Adrenal gland (tissue), 12 donors: ENCODE results near the gene CERS2. TPM values are rescaled to one million over a fixed set of nuclear protein-coding genes. Genes with fewer than 3 reads are reported as not detected.

Source experiments
- DNase-seq, 7 donors: peaks; one replicate each; pipeline ENCODE4 v3.0.0-alpha.2; 2019 to 2020
- H3K27ac ChIP-seq, 5 donors: fragments of 200-600 bp; sonication (generic) in 4 of 5; 1 replicate in 3 of 5; 2 replicates in 2 of 5; pipeline versions ENCODE4 v1.5.1 to v1.8.0; 2016 to 2020; ENCODE audit warnings: mild to moderate bottlenecking in 1 of 5
- H3K27me3 ChIP-seq: fragments of 200-600 bp; 2 replicates; pipeline ENCODE4 v1.8.0; 2021
- H3K36me3 ChIP-seq, 2 donors: fragments of 200-600 bp; replicated peaks in 1 of 2; 1 replicate in 1 of 2; 2 replicates in 1 of 2; pipeline versions ENCODE4 v1.5.1 to v1.8.0; 2018 to 2022
- H3K4me1 ChIP-seq, 2 donors: fragments of 200-600 bp; replicated peaks in 1 of 2; 1 replicate in 1 of 2; 2 replicates in 1 of 2; pipeline versions ENCODE4 v1.5.1 to v1.8.0; 2018 to 2021
- H3K4me3 ChIP-seq, 4 donors: fragments of 200-600 bp; sonication (generic) in 3 of 4; one replicate each; pipeline ENCODE4 v1.5.1; 2016 to 2018
- H3K9me3 ChIP-seq, 3 donors: fragments of 200-600 bp; sonication (generic) in 1 of 3; replicated peaks in 1 of 3; 1 replicate in 2 of 3; 2 replicates in 1 of 3; pipeline versions ENCODE4 v1.5.1 to v1.8.0; 2016 to 2021
- CTCF ChIP-seq, 6 experiments: fragments of 450-650 bp in 4 of 6; fragments of 200-600 bp in 2 of 6; sonication (generic) in 1 of 6; IDR thresholded peaks; 1 replicate in 5 of 6; 2 replicates in 1 of 6; pipeline versions ENCODE4 v1.5.1 to v1.8.0; 2016 to 2021; ENCODE audit warnings: antibody characterized with exemption in 6 of 6, mild to moderate bottlenecking in 2 of 6, moderate library complexity in 1 of 6
- POLR2A ChIP-seq, 2 donors: fragments of 450-650 bp; IDR thresholded peaks; one replicate each; pipeline ENCODE4 v1.6.1; 2017; ENCODE audit warnings: antibody characterized with exemption in 2 of 2, mild to moderate bottlenecking in 2 of 2, moderate library complexity in 1 of 2
- WGBS, 4 donors: extraction: QIAGEN DNeasy Blood & Tissue Kit in 2 of 4; methylation state at CpG; one replicate each; pipeline versions ENCODE4 v1.1.5 to v1.1.7; 2013 to 2017; 5-methylcytosine and 5-hydroxymethylcytosine counted together
- intact Hi-C, 2 donors: fragments of 100-400 bp; cut with DNase I; formaldehyde crosslinking; loops; one replicate each; pipeline versions ENCODE4 v1.14.1 to v1.15.0; 2022 to 2023
- polyA plus RNA-seq, 3 donors: library from polyadenylated mRNA; stranded (reverse); fragments of 200-250 nt in 2 of 3; fragments of 350-450 nt in 1 of 3; fragmentation: Illumina TruSeq in 1 of 3; extraction: RNeasy Lipid Tissue Mini Kit (QIAGEN cat#74804) in 1 of 3; gene quantifications; one replicate each; pipeline ENCODE4 v1.2.3, GENCODE V29; 2013 to 2014
- total RNA-seq, 9 donors: library from RNA; depleted of rRNA in 4 of 9; stranded (reverse); fragments of >200 nt in 4 of 9; fragments of 120-200 nt in 1 of 9; fragmentation: NEBNext Ultra II Directional in 1 of 9; extraction: Animal tissue kit (Norgen Biotek cat#: 25700) in 1 of 9; gene quantifications; one replicate each; pipeline versions ENCODE4 v1.1.0 to v1.2.4, GENCODE V29; 2013 to 2023
- donor health status: healthy with polysubstance abuse.
- donor health status: Bipolar disorder and iron deficiency.
- donor health status: DM: yes; HTN: yes; CAD: no.
- donor health status: DM: no; HTN: no; CAD: no.
- donor health status: DM: no; HTN: no; CAD: no.
- donor health status: DM: yes; HTN: yes; CAD: no.

CERS2 gene
- total and polyA plus RNA-seq, 12 donors = 289 to 682 (median 505) TPM

- no peaks in the 10 kb centered on the region for H3K36me3 ChIP-seq
- WGBS, 4 donors = 88 to 96% (median 94%) methylated on average over 9 of the region's 9 CpGs
- H3K4me3 ChIP-seq = no peak overlapping the region
- no peak for TF ChIP-seq POLR2A (IDR thresholded peaks at IDR 0.05)
- no peak for TF ChIP-seq CTCF (IDR thresholded peaks at IDR 0.05)
- no peak for DNase-seq
- H3K9me3 ChIP-seq = no peaks in the 10 kb centered on the region
- H3K4me1 ChIP-seq = peaks cover 45 to 54% of the 10 kb centered on the region in 2 donors
- H3K27ac ChIP-seq = peak overlapping the region in 3 of 5 donors; percentile 60 to 82 (median 81)
- intact Hi-C loops = no loop called here
- H3K27me3 ChIP-seq = no peaks in the 10 kb centered on the region
Measured at GRCh38 chr1:150976401-150976821, 1.8 kb upstream of the CERS2 start.

DNA sequence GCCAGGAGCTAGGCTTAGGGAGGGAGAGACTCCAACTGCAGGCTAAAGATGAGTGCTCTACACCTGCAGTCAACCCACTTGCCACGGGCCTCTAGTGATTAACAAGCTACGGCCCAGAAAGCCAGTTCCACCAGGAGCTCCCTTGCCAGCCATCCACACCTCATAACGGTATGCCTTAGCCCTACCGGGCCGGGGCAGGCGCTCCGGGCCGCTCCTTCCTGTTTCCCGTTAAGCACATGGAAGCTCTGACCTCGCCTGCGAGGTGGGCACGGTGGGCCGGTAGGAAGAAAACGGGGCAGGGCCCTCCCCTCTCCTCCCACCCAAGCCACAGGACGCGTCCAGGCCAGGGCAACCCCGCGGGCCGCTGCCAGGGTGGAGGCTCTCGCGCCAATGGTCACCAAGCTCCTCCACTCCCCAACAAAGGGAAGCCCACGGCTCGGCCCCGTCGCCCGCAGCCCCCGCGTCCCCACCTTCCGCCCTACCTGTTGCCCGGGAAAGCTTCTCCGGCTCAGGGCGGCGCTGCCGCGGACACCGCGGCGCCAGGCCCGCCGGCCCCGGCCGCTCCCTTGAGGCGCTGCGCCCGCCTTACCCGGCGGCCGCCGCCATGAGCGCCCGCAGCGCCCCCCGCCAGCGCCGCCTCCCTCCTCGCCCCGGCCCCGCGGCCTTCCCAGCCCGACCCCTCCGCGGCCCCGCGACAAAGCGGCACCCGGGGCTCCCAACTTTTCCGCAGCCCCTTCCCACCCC, 627 bp downstream of the CERS2 start:
- intact Hi-C loops = no loop called here
- no peak for TF ChIP-seq POLR2A (IDR thresholded peaks at IDR 0.05)
- peak in 1 of 6 experiments; percentile 10 for TF ChIP-seq CTCF (IDR thresholded peaks at IDR 0.05)
- Histone ChIP-seq H3K27ac (peak overlapping the region; percentile 87 to 98 (median 94)), H3K4me1 (peaks cover 64 to 65% of the 10 kb centered on the region in 2 donors), H3K27me3 (no peaks in the 10 kb centered on the region), H3K9me3 (no peaks in the 10 kb centered on the region), H3K36me3 (peaks cover 0 to 2% of the 10 kb centered on the region in 2 donors), H3K4me3 (peak overlapping the region; percentile 2 to 100 (median 78))
- peak in 5 of 7 donors; percentile 42 to 66 (median 55) for DNase-seq
- WGBS, 4 donors = 0 to 1% (median 0%) methylated on average over 1 to 67 of the region's 67 CpGs; no CpG with 5 or more reads in 1 of the 4 donors

GRCh38 chr1:150973258-150973835, 1.3 kb downstream of the CERS2 start:
- TF ChIP-seq POLR2A (IDR thresholded peaks at IDR 0.05) (no peak), CTCF (IDR thresholded peaks at IDR 0.05) (no peak)
- H3K27ac ChIP-seq = peak overlapping the region; percentile 87 to 98 (median 94)
- peak in 3 of 7 donors; percentile 37 to 52 (median 40) for DNase-seq
- H3K36me3 ChIP-seq = peaks cover 0 to 9% of the 10 kb centered on the region in 2 donors
- peak overlapping the region; percentile 2 to 100 (median 78) for H3K4me3 ChIP-seq
- WGBS, 4 donors = 6 to 39% (median 9%) methylated on average over 4 to 15 of the region's 15 CpGs
- no peaks in the 10 kb centered on the region for H3K9me3 ChIP-seq
- H3K4me1 ChIP-seq = peaks cover 59 to 65% of the 10 kb centered on the region in 2 donors
- H3K27me3 ChIP-seq = no peaks in the 10 kb centered on the region
- intact Hi-C loops = no loop called here

DNA sequence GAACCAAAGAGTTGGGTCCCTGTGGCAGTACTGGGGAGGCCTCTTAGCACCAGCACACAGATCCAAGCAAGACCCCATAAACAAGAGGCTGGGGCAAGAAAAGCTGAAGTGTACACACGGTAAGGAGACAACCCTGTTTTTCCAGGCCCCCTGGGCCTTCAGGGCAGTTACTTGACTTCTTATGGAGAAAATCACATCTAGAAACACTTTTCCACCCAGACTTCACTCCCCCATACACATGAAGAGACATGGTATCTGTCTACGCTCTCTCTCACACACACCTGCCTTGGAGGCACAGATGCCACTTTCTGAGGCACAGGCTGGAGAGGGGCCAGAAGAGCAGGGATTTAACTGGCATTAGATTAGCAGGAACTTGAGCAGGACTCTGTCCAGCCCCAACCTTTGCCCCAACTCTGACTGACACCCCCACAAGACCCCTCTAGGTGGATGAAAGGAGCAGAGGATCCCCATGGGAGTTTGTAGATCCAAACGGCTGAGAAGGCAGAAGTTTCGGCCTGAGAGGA, 2.2 kb downstream of the CERS2 start:
- Histone ChIP-seq H3K36me3 (peaks cover 0 to 17% of the 10 kb centered on the region in 2 donors), H3K4me1 (peaks cover 53 to 58% of the 10 kb centered on the region in 2 donors), H3K9me3 (no peaks in the 10 kb centered on the region), H3K4me3 (peak overlapping the region in 1 of 4 donors; percentile 100), H3K27me3 (no peaks in the 10 kb centered on the region), H3K27ac (peak overlapping the region; percentile 87 to 98 (median 94))
- intact Hi-C loops = no loop called here
- peak in 3 of 7 donors; percentile 38 to 70 (median 43) for DNase-seq
- TF ChIP-seq POLR2A (IDR thresholded peaks at IDR 0.05) (no peak), CTCF (IDR thresholded peaks at IDR 0.05) (no peak)
- 38 to 57% (median 52%) methylated on average over 4 of the region's 4 CpGs for WGBS, 4 donors
